ENCODE measurements around the gene DHRS7B.

DNA sequence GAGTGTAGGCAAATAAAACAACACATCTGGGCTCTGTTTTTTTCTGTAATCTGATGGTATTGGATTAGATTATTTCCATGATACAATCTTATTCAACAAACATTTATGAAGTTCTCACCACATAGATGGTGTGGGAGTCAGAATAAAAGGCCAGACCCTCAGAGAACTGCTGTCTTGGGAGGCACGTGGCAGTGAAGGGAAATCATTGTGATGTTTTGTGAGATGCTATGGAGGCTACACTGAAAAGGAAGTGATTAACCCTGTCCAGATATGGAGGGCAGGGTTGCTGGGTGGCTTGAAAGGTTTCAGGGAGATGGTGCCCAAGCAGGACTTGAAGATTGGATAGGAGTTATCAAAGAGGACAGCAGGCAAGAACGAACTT is 35.6 kb downstream of the DHRS7B start:
- TF ChIP-seq, protein P1, sequence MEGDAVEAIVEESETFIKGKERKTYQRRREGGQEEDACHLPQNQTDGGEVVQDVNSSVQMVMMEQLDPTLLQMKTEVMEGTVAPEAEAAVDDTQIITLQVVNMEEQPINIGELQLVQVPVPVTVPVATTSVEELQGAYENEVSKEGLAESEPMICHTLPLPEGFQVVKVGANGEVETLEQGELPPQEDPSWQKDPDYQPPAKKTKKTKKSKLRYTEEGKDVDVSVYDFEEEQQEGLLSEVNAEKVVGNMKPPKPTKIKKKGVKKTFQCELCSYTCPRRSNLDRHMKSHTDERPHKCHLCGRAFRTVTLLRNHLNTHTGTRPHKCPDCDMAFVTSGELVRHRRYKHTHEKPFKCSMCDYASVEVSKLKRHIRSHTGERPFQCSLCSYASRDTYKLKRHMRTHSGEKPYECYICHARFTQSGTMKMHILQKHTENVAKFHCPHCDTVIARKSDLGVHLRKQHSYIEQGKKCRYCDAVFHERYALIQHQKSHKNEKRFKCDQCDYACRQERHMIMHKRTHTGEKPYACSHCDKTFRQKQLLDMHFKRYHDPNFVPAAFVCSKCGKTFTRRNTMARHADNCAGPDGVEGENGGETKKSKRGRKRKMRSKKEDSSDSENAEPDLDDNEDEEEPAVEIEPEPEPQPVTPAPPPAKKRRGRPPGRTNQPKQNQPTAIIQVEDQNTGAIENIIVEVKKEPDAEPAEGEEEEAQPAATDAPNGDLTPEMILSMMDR (IDR thresholded peaks at IDR 0.05) = no peak
- no peak for TF ChIP-seq POLR2A (IDR thresholded peaks at IDR 0.05)

Measured in right lobe of liver (tissue), 4 donors.